Tibial nerve (tissue), 4 donors: Measurements from ENCODE around the gene PSMA5.

Experiments used
- CTCF ChIP-seq, 5 experiments: fragments of 200-600 bp in 3 of 5; fragments of 450-650 bp in 2 of 5; sonication (generic) in 3 of 5; IDR thresholded peaks; one replicate each; pipeline ENCODE4 v1.5.1; 2016 to 2019; ENCODE audit warnings: antibody characterized with exemption in 5 of 5, mild to moderate bottlenecking in 3 of 5, moderate library complexity in 2 of 5
- EP300 ChIP-seq, 2 donors: sonication (generic); formaldehyde crosslinking; IDR thresholded peaks; one replicate each; pipeline ENCODE4 v1.6.1; 2017; ENCODE audit warnings: antibody characterized with exemption in 2 of 2, mild to moderate bottlenecking in 1 of 2
- POLR2A ChIP-seq, 2 donors: fragments of 450-650 bp; IDR thresholded peaks; one replicate each; pipeline ENCODE4 v1.6.1; 2017; ENCODE audit warnings: antibody characterized with exemption in 2 of 2, mild to moderate bottlenecking in 2 of 2, moderate library complexity in 2 of 2

GRCh38 chr1:109400035-109400655, 26.1 kb downstream of the PSMA5 start:
- TF ChIP-seq EP300 (IDR thresholded peaks at IDR 0.05) (no peak), CTCF (IDR thresholded peaks at IDR 0.05) (no peak), POLR2A (IDR thresholded peaks at IDR 0.05) (no peak)
